ENCODE results near the gene DECR2.

Gene DECR2

DNA sequence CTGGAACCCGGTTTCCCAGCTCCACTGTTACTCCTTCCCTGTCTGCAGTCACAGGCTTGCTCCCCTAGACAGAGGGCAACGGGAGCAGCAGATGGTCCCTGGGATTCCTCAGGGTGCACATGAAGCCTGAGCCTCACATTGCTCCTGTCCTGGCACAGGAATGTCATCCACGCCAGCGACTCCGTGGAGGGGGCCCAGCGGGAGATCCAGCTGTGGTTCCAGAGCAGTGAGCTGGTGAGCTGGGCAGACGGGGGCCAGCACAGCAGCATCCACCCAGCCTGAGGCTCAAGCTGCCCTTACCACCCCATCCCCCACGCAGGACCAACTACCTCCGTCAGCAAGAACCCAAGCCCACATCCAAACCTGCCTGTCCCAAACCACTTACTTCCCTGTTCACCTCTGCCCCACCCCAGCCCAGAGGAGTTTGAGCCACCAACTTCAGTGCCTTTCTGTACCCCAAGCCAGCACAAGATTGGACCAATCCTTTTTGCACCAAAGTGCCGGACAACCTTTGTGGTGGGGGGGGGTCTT is 1.6 kb upstream of the DECR2 start:
- H3K27ac ChIP-seq = no peak overlapping the region; the same call in 1 of the 2 replicates
- TF ChIP-seq ZFX (IDR thresholded peaks at IDR 0.05) = no peak
- TF ChIP-seq, protein P1, sequence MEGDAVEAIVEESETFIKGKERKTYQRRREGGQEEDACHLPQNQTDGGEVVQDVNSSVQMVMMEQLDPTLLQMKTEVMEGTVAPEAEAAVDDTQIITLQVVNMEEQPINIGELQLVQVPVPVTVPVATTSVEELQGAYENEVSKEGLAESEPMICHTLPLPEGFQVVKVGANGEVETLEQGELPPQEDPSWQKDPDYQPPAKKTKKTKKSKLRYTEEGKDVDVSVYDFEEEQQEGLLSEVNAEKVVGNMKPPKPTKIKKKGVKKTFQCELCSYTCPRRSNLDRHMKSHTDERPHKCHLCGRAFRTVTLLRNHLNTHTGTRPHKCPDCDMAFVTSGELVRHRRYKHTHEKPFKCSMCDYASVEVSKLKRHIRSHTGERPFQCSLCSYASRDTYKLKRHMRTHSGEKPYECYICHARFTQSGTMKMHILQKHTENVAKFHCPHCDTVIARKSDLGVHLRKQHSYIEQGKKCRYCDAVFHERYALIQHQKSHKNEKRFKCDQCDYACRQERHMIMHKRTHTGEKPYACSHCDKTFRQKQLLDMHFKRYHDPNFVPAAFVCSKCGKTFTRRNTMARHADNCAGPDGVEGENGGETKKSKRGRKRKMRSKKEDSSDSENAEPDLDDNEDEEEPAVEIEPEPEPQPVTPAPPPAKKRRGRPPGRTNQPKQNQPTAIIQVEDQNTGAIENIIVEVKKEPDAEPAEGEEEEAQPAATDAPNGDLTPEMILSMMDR (conservative IDR thresholded peaks at IDR 0.05) = no peak

DNA sequence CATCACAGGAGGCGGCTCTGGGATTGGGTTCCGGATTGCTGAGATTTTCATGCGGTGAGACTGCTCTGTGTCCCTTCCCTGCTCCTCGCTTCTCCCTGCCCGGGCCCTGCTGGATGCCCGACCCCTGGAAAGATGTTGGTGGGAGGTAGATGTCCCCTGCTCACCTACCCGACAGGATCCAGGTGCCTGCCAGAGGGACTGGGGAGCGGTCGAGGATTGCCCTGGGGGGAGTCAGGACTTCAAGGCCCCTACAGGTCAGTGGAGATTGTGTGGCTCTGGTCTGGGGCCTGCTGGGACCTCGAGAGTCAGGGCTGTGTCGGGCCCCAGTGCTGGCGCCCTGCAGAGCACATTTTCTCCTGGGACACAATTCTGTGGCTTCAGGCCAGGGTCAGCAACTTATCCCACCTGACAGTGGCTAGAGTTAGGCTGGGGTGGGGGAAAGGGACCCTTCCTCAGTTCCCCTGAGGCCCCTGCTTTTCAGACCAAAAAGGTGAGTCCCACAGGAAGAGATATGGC is 3.3 kb downstream of the DECR2 start:
- TF ChIP-seq, protein P1 (conservative IDR thresholded peaks at IDR 0.05) = no peak
- TF ChIP-seq ZFX (IDR thresholded peaks at IDR 0.05) = no peak
- H3K27ac ChIP-seq = no peak overlapping the region

DNA sequence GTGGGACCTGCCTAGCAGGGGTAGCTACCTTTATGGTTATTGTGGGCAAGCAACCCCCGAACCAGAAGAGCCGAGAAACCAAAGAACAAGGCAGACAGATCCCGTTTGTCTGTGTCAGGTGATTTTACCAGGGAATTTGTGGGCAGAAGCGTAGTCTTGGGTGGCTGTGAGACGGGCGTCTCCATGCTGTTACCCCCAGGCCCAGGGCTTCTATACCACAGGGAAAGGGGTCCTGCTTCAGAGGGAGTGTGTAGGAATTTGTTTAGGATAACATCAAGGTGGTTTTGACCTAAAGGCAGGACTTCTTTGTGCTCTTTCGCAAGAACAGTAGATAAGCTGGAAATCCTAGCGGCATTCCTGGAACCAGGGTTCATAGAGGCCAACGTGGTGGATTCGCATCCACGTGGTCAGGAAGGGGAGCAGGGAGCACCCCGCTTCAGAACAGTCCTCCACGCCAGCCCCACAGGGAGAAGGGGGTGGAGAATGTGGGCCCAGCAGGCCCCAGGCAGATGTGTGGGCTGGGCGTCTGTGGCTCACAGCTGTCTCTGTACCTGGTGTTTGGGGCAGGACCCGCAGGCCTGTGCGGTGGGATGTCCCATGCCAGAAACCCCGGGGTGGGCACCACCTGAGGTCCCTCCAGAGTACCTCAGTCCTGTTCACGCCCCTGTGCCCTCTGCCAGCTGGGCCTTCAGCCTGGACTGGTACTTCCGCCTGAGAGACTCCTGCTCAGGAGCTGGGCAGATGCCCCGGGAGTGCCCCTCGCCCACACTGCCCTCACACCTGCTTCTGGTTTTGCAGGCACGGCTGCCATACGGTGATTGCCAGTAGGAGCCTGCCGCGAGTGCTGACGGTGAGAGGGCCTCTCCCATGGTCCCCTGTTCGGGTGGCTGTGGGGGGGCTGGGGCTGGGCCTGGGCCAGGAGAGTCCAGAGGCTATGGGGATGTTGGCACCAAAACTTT is 4.1 kb downstream of the DECR2 start:
- TF ChIP-seq ZFX (IDR thresholded peaks at IDR 0.05) = no peak
- TF ChIP-seq, protein P1 (conservative IDR thresholded peaks at IDR 0.05) = no peak
- H3K27ac ChIP-seq = no peak overlapping the region

DNA sequence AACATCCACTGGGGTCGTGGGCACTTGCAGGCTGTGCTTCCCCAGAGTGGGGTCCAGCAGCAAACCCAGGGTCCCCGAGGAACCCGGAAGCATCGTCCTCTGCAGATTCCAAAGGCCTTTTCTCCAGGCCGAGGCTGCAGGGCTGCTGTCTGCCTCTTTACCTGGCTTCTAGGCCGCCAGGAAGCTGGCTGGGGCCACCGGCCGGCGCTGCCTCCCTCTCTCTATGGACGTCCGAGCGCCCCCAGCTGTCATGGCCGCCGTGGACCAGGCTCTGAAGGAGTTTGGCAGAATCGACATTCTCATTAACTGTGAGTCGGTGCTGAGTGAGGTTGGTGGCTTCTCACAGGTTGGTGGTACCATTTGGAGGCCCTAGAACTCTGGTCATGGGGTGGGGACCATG is 5.6 kb downstream of the DECR2 start:
- no peak overlapping the region for H3K27ac ChIP-seq
- TF ChIP-seq ZFX (IDR thresholded peaks at IDR 0.05) = no peak
- TF ChIP-seq, protein P1 (conservative IDR thresholded peaks at IDR 0.05) = no peak

DNA sequence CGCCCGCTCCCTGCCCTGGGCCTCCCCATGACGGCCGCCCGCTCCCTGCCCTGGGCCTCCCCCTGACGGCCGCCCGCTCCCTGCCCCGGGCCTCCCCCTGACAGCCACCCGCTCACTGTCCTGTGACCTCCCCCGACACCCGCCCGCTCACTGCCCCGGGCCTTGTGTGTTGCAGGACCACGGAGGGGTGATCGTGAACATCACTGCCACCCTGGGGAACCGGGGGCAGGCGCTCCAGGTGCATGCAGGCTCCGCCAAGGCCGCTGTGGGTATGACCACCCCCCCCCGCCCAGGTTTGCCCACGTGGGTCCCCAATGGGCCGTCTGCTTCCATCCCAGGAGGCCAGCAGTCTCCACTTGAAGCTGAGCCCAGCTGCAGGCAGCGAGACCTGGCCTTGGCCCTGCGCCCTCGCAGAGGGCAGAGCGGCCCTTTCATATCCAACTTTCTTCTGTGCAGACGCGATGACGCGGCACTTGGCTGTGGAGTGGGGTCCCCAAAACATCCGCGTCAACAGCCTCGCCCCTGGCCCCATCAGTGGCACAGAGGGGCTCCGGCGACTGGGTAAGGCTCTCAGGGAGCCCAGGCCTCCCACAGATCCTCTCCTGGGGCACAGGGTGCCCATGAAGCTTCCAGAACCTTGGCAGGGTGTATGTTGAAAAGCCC is 9.0 kb downstream of the DECR2 start:
- no peak for TF ChIP-seq ZFX (IDR thresholded peaks at IDR 0.05)
- TF ChIP-seq, protein P1 (conservative IDR thresholded peaks at IDR 0.05) = no peak

DNA sequence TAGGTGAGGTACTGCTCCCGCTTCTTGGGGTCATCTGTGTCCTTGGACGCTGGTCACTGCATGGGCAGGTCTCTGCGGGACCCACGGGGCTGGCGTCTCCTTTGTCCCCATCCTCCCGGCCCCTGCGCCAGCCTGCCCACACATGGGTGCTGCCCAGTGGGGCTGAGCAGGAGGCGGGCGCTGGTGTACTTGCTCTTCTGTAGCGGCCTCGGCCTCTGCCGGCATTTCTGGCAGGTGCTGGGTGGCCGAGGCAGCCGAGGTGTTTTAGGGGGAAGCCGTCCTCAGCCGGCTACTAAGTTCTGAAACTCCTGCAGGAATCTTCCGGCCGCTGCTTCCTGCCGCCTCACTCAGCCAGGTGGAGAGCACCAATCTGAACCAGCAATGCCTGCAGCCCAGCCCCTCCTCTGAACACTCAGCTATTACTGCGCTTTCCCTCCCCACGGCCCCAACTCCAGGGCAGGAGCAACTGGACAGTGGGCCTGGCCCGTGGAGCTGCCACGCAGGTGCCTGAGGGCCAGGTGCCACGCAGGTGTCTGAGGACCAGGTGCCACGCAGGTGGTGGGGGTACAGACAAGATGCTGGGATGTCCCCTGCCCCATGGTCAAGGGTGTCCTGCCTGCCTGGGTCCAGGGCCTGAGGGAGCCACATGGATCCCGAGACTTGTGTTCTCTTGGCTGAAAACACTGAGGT is 10.0 kb downstream of the DECR2 start:
- TF ChIP-seq, protein P1 (conservative IDR thresholded peaks at IDR 0.05) = no peak
- no peak for TF ChIP-seq ZFX (IDR thresholded peaks at IDR 0.05)
- no peak overlapping the region for H3K27ac ChIP-seq

More for the DNA sequence above, 9.0 kb downstream of the DECR2 start:
- no peak overlapping the region for H3K27ac ChIP-seq

Data from C4-2B (cell line).